ENCODE measurements around the gene NIN.
"Not testable (repeated sequence)": the region's sequence is repeated elsewhere in the genome, so short reads cannot be mapped to it uniquely, and the experiment has no call there.

NIN gene

GRCh38 chr14:50820786-50821509, 10.0 kb downstream of the NIN start:
- DNase-seq (ENCODE audit: low read depth), result no peak

- DNase-seq (ENCODE audit: low read depth), result not testable (repeated sequence)
These were observed 11.7 kb downstream of the NIN start for GRCh38 chr14:50819303-50819702.

DNA sequence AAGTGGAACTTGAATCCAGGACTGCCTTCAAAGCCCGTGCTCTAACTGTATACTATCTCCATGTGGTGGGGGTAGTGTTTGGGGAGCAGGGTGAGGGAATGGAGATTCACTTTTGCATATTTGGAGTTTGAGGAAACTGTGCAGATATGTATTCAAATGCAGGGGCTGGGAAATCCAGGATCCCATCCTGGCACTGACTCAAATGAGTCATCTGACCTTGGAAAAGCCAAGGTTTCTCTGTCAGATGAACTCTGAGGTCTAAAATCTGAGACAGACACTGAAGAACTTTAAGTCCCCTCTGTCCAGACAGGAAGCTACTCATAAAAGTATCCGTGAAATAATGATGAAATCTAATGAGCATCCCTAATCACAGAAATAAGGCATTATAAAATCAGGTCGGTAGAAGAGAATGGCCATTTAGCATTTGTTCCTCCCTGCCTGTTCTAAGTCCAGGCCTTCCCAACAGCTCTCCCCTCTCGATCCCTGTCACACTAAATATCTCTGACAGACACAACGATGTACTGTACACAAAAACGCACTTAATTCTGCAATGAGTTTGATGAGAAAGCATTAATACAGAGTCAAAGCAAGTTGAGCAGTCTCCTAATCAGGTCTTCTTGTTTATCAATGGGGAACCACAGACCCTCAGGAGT, 14.4 kb downstream of the NIN start:
- DNase-seq (ENCODE audit: low read depth), result peak; percentile 49

DNA sequence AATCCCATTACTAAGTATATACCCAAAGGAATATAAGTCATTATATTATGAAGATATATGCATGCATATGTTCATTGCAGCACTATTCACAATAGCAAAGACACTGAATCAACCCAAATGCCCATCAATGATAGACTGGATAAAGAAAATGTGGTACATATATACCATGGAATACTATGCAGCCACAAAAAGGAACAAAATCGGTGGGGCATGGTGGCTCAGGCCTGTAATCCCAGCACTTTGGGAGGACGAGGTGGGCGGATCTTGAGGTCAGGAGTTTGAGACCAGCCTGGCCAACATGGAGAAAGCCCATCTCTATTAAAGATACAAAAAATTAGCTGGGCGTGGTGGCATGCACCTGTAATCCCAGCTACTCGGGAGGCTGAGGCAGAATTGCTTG, 15.4 kb downstream of the NIN start:
- DNase-seq (ENCODE audit: low read depth), result not testable (repeated sequence)

GRCh38 chr14:50815058-50815457, 15.9 kb downstream of the NIN start:
- not testable (repeated sequence) for DNase-seq (ENCODE audit: low read depth)

- no peak for DNase-seq (ENCODE audit: low read depth)
These were observed 16.8 kb downstream of the NIN start for GRCh38 chr14:50814161-50814560.

- DNase-seq (ENCODE audit: low read depth), result peak; percentile 47
These were observed 17.5 kb downstream of the NIN start for GRCh38 chr14:50813544-50813863.

- DNase-seq (ENCODE audit: low read depth), result no peak
These were observed 18.0 kb downstream of the NIN start for GRCh38 chr14:50812856-50813543.

DNA sequence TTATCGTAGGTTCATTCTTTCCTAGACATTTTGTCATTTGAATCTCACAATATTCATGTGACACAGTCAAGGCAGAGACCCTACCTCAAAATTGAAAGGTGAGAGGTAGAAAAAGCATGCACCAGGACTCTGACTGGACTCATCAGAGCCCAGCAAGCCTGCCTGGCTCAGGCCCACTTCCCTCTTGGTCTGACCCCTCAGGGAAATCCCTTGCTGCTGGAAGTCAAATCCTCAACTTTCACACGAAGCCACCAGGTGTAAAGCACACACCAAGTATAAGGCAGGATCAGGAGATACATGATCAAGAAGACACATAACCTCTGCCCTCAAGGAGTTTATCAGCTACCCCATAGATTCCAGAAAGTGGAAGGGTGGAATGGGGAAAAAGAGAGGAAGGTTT, 18.8 kb downstream of the NIN start:
- no peak for DNase-seq (ENCODE audit: low read depth)

DNA sequence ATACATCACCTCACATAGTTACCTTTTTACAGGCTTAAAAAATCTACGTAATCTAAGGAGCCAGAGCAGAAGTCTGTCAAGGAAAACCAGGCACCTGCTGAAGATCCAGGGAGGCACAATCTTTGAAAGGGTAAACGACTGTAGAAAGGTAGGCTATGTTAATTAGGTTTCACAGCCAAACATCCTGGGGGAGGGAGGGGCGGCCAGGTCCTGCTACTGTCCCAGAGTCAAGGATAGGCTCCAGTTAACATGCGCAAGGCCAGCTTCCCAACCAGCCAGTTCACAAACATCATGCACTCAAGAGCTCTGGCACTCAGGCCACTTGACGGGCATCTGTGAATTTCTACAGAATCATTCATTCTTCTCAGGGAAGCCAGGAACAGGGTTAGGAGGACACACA, 22.9 kb downstream of the NIN start:
- DNase-seq (ENCODE audit: low read depth), result no peak

DNA sequence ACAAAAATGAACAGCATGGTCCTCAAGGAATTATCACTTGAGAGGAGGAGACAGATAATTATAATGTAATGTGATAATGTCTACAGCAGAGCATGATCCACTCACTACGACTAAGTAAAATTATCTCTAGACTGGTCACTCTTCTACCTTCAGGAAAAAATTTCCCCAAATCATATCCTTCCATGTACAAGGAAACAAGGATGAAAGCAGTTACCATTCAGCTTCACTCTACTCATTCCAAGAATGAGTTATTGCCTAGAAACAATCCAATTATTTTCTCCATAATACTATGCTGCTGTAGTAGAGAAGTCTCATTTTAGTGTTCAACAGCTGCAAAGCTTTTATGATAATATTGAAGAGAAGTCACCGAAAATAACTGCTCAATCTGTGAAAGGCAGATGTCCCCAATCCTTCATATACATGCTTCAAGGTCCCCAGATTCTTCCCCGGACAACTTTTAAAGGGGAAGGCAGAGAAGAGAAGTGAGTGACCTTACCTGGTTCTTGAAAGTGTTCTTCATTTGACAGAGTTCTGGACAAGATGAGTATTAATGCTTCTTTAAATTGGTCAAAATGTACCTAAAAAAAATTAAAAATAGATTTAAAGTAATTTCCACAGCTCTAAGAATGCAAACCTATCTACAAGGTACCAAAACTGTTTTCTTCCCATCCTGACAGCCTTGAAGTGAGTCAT, 24.6 kb downstream of the NIN start:
- DNase-seq (ENCODE audit: low read depth), result no peak

DNA sequence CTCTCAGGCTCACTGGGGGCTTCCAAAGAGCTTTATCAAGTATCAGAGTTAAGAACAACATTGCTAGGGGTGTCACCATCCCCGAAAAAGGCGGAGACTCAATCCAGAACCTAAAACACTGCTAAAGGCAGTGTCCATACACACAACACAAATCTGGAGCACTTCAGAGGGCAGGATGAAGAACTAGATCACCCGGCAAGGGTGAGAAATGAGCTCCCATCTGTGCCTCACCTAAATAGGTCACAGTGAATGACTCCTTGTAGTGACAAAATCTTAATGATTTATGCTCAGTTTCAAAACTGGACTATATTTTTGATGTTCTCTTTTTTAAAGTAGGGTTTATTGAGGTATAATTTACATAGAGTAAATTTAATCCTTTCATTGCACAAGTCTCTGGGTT, 25.6 kb downstream of the NIN start:
- no peak for DNase-seq (ENCODE audit: low read depth)

- peak; percentile 61 for DNase-seq (ENCODE audit: low read depth)
These were observed 26.7 kb downstream of the NIN start for GRCh38 chr14:50804181-50804721.

DNA sequence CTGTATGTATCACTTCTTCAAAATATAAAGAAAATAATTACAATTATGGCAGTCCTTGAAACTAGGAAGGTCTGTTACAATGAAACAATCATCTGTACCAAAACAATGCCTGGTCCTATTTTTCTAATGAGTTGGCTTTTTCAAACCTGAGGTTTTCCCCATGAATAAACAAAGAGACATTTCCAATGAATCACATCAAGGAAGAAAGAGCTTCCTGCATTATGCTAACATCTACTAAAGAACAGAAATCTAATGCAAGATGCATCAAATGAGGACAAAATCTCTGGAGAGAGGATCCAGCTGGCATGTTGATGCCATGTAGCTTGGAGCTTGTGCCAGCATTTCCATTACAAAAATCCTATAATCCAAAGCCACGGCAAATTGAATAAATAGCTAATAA, 29.3 kb downstream of the NIN start:
- DNase-seq (ENCODE audit: low read depth), result peak; percentile 61

- DNase-seq (ENCODE audit: low read depth), result peak; percentile 62
These were observed 30.9 kb downstream of the NIN start for GRCh38 chr14:50800032-50800431.

DNA sequence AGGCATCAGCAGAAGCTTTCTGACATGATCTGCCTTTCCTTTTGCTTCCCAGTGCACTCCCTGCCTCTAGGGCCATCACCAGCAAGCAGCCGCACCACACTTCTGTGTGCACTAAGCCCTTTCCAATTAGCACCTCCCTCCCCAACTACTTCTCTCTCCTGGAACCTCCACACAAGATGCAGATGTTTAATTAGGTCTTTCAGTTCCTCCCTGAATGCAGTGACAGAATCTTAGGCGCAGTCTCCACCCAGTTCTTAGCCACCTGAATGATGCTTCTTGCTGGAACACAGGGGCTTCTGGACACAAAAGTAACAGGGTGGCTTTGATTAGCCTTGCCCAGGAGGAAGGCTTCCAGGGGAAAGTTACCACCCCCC, 32.9 kb downstream of the NIN start:
- DNase-seq (ENCODE audit: low read depth), result no peak

DNA sequence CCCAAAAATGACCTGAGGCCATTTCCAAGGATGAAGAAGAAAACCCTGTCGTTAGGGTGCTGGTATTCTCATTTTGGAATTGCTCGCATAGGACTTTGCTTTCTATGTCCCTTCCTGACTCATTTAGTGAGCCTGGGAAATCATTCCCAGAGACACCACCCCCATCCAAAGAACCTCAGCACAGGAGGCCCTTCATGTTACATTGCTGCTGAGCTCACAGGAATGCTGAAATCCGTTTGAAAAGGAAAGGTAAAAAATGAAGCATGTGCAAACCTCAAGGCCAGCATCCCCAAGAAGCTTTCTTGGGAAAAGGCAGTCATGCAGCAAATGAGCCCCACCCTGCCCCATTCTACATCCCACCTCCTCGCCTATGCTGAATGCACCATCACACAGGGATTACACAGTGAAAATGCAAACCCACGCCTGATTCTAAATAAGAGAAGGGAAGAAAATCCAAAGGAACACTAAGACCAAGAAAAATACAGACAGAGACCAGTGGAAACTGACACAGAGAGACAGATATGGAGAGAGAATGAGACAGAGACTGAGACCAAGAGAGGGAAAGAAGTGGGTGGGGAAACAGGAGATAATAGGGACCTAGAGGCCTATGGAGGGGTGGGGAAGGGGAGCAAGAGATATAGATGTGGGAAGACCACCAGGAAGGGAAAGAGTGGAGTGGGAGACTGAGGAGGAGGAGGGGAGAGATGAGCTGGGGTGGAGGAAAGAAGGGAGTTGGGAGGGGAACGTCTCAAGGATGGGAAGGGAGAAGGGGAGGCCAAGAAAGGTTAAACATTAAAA, 33.5 kb downstream of the NIN start:
- no peak for DNase-seq (ENCODE audit: low read depth)

GRCh38 chr14:50796390-50796789, 34.6 kb downstream of the NIN start:
- DNase-seq (ENCODE audit: low read depth), result no peak

GRCh38 chr14:50795909-50796308, 35.1 kb downstream of the NIN start:
- no peak for DNase-seq (ENCODE audit: low read depth)

- DNase-seq (ENCODE audit: low read depth), result no peak
These were observed 35.8 kb downstream of the NIN start for GRCh38 chr14:50795142-50795541.

GRCh38 chr14:50794068-50794645, 36.8 kb downstream of the NIN start:
- DNase-seq (ENCODE audit: low read depth), result no peak

Data from iris pigment epithelial cell (primary cell).